C1 segment of cervical spinal cord (tissue), 14 donors: ENCODE results near the gene ILK.

ENCODE experiments used
- DNase-seq, 14 donors: peaks; one replicate each; lab custom pipeline; 2025; lab: John Stamatoyannopoulos, UW

Gene ILK

DNA sequence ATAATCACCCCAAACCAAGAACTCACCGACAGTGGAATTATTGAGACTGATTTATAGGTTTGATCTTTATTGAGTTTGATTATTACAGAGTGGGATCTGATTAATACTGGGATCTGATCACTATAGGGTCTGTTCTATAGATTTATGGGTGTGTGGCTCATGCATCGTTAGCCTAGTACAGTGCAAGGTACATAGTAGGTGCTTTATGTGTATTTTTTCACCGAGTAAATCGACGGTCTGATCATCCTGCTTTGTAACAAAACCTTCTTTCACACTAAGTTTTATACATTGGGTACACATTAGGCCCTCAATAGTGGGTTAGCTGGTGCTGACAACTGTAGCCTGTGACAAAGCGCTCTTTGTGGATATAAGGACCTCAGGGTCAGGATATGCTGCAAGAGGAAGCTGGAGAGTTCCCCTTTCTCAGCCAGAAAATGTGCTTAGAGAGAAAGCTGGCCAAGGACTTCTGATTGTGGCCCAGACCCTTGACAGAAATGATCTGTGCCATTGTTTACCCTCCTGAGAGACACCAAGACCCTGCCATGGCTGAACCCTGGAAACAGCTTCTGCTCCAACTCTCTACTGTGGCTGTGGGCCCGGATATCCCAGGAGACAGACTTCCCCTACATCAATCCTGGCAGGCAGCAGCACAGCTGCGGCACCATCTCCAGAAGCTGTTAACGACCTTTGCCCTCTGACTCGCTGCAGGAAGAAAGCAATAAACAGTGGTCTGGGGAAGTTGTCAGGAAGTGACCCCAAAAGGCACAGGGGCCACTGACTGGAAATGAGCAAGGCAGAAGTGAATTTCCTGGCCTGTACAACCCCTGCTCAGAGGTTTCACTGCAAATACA, 31.7 kb downstream of the ILK start:
- DNase-seq, result peak in 13 of 14 donors; percentile 16 to 82 (median 45)

DNA sequence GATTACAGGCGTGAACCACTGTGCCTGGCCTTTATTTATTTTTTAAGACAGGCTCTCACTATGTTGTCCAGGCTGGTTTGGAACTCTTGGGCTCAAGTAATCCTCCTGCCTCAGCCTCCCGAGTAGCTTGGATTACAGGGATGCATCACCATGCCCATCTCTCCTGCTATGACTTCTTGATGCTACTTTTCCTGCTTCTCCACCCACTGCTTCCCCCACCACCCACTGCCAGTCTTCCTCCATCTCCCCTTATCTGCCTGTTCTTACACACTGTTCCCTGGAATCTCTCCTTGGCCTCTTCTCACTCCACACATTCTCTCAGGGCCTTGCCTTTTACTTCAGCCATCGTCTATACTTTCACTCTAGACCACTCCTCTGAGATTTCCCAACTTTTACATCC, 32.9 kb downstream of the ILK start:
- no peak for DNase-seq

DNA sequence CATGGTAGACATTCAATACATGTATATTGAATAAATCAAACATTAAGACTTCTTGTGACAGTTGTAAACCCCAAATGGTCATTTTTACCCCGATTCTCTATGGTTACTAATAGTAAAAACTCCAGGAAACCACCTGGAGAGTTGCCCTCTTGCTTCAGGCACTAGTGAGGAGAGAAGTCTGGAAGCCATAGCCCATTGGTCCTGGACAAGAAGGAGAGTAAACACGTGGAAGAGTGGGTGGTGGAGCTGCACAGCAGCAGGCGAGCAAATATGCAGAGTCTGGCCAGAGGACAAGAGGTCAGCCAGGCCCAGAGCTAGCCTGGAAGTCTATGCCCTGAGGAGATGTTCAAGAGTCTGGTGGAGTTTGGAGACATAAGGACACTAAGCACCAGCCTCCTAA, 34.3 kb downstream of the ILK start:
- peak in 3 of 14 donors; percentile 6 to 14 (median 9) for DNase-seq

DNA sequence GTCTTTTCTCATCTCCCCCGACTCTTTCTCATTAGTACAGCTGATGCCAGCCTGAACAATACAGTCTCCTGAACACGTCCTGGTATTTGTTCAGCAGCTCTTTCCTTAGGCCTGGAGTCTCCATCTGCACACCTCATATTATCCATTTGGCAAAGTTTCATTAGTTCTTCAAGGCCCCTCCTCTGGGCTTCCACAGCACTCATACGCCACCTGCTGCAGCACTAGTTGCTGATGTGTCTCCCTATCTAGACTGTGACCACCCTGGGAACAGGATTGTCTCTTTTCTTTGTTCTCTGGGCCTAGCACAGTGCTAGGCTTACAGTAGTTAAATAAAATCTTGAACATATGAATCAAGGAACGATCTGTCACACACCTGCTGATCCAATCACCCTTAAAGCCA, 34.9 kb downstream of the ILK start:
- no peak for DNase-seq

DNA sequence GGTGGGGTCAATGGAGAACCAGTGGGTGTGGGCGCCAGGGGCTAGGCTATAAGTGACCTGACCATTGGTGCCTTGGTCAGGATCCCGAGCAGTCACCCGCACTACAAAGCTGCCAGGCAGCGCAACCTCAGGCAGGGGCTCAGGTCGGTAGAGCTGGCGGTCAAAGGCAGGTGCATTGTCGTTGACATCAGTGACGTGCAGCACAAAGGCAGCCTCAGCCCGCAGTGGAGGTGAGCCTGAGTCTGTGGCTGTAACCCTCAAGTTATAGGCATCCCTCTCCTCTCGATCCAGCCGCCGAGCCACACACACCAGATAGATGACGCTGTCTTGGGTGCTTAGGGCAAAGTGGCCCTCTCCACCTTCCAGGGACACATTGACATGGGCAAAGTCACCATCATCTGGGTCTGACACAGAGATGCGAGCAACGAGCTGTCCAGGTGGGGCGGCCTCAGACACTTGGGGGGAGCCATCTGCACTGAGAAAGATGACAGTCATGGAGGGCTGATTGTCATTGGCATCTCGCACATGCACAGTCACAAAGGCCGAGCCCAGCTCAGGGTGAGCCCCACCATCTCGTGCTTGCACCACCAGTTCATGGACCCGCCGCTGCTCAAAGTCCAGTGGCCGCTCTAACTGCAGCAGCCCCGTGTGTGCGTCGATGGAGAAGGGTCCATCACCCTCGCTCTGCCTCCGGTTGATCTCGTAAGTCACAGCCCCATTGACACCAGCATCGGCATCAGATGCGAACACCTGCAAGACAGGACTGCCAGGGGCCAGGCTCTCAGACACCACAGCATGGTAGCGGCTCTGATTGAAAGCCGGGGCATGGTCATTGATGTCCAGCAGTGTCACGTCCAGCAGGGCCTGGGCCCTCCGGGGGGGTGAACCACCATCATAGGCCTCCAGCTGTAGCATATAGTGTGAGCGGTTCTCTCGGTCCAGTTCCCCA, 36.7 kb downstream of the ILK start:
- DNase-seq, result no peak

DNA sequence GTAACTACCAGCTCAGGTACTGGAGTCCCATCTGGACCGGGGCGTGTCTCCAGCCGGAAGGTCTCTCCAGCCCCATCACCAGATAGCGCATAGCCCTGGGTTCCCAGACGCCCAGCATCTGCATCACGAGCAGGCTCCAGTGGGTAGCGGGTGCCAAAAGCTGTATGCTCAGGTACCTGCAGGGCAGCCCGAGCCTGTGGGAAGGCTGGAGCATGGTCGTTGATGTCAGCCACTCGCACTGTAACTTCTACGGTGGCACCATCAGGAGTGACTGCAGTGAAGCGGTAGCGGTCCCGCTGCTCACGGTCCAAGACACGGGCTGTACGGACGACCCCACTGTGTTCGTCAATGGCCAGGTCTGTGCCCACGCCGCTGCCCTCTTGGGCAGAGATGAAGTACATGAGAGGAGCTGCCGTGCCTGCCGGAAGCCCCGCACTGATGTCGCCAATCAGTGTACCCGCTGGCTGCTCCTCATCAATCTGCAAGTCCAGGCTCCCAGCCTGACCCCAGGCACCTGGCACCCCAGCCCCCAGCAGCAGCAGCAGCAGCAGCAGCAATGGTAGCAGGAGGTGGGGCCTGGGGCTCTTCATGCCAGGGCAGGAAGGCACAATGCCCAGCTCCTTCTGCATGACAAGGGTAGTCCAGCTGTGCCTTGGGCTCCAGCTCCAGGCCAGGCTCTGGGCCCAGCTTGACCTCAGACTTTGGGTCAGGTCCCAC, 37.6 kb downstream of the ILK start:
- DNase-seq, result peak in 3 of 14 donors; percentile 13 to 27 (median 23)

DNA sequence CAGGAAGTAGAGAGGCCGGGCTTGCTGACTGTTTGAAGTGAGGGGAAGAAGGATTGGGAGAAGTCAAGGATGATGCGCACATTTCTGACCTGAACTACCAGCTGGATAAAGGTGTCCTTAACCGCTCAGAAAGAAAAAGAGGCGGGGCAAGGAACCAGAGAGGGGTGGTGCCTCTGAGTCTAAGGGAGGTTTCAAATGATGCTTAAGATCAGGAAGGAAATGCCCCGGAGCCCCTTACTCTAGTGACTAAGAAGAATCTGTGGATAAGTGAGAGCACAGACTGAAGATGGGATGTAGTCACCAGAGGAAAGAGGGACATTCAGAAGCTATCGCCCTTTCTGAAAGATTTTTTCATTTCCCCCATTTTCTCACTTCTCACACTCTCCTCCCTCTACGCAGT, 39.4 kb downstream of the ILK start:
- DNase-seq, result no peak

DNA sequence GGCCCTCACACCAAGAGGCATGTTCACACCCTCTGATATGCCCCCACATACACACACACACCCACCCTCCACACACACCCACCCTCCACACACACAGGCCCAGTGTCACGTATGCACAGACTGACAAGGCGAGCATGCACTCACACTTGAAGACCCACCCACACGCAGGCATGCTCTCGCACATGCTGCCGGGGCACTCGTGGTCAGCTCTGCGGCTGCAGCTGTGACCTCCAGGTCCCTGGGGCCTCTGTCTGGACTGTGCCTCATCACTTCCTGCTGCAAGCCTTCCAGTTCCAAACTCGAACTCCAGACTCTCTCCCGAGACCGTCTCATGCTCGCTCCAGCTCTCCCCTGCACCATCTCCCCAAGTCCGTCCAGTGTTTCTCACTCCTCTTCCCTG, 42.5 kb downstream of the ILK start:
- no peak for DNase-seq

DNA sequence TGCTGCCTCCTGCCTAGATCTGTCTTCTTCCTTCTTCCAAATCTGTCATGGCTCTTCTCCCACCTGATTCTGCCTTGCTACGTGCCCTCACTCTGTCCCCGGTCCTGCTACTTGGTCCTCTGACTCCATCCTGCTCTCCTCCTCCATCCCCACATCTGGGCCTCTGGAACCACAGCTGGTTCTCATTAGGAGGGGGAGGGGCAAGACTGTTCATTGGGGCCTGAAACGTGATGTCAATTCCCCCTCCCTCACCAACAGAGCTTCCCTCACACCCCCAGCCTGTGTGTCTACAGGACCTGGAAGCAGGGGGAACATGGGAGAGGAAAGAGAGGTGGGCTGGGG, 43.0 kb downstream of the ILK start:
- no peak for DNase-seq

DNA sequence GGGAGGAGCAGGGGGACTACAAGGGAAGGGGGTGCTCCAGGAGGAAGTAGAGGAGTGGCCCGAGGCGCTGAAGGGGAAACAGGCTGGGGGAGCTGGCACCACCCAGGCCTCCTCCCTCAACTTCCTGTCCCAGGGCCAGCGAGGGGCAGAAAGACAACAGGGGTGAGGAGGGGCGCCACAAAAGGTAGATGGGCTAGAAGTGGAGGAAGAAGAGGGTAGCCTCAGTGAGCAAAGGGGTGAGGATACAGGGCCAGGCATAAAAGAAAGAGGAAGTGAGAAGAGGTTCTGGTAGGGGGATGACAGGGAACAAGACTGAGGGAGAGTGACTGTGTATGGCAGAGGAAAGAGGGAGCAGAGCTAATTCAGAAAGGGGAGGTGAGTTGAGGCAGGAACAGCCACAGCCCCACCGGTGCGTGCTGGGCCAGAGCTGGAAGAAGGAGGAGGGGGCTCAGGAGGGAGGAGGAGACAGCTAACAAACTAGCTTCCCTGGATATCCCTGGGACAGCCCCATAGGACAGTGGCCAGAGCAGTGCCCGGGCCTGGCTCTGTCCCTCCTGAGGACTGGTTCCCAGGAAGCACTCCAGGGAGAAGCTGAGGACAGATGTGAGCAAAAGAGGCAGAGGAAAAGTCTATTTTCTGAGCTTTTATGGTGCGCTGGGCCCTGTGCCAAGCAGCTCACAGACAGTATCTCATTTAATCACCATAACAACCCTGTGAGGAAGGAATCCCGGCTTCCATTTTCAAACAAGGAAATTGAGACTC, 43.5 kb downstream of the ILK start:
- peak in 2 of 14 donors; percentile 14 to 39 for DNase-seq

DNA sequence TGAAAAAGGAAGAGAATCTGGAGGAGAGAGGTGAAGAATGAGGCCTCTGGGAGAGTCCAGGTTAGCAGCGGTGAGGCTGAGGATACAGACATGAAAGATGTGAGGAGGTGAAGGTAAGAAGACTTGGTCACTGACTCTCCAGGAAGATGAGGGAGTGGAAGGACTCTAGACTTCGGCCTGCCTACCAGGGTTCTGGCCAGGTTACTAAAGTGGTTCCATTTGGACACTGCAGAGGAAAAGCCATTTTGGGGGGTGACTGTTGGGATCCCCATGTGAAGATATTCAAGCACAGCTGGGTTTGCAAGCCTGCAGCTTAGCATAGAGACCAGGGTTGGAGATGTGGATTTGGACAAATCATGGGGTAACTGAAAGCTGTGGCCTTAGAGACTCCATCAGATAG, 44.3 kb downstream of the ILK start:
- no peak for DNase-seq

DNA sequence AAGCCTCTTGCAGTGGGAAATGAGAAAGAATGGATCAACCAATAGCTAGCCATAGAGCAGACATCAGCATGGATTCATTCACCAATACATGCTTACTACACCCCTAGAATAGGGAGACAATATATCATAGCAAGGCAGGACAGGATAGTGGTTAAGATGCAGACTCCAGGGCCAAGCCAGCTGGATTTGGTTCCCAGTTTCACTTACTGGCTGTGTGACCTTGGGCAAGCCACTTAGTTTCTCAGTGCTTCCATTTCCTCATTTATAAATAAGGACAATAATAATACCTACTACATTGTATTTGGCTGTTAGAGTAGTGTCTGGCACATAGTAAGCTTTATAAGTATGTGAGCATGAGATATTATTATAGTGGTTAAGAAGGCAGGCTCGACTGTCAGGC, 44.9 kb downstream of the ILK start:
- no peak for DNase-seq

DNA sequence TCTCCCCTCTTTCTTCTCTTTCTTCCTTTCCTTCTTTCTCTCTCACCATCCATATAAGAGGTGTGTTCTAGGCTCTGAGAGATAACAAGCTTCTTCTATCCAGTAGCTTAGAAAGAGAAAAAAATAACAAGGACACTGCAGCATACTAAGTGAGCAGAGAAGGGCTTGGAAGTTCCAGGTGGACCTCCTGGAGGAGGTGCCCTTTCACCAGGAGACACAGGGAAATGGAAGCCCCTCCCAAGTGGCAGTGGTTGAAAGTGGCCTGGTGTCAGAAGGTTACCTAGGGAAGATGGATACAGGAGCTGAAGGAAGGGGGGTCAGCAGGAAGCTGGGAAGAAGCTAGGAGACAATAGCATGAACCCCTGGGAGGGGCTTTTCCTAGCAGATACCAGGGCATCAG, 46.5 kb downstream of the ILK start:
- no peak for DNase-seq

DNA sequence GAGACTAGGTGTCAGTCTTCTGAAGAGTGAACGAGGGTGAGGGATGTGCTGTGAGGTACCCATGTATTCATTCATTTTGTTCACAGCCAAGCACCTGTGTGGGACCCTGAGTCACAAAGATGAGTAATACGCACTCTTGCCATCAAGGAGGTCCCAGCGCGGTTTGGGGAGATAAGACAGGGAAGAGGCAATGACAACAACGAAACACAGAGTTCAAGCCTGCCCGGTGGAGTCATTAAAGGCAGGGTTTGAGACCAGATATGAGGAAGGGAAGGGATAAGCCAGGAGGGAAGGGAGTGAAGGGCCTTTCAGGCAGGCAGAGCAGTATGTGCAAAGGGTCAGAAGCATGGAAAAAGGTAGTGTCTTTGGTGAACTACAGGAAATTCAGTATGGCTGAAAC, 47.4 kb downstream of the ILK start:
- DNase-seq, result no peak

DNA sequence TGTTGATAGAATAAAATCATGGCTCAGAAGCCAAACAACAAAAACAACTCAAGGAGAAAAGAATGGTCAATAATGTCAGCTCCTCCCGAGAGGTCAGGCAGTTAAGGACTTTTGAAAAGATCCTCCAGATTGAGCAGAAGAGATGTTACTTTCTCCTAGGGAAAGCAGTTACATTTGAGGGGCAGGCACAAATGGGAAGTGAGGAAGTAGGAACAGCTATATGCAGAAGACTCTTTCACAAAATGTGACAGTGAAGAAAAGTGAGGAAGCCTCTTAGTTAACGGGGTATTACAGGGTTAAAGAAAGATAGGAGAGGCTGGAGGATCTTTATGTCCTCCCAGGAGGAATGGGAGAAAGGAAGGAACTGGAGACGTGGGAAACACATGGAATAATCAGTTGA, 48.6 kb downstream of the ILK start:
- no peak for DNase-seq

DNA sequence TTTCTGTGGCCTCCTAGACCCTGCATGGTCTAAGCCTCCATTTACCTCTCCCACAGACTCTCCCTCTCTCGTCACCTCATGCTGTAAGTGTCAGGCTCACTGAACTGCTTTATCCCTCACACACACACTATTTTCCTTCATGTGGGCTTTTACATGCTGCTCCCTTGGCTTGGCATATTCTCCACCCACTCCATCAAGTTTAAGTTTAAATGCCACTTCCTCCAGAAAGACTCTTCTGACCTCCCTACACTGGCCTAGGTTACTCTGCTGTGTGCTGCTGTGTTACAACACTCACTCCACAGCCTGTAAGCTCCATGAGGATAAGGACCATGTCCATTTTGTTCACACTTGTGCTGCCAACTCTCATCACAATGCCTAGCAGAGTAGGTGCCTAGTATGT, 49.5 kb downstream of the ILK start:
- no peak for DNase-seq

DNA sequence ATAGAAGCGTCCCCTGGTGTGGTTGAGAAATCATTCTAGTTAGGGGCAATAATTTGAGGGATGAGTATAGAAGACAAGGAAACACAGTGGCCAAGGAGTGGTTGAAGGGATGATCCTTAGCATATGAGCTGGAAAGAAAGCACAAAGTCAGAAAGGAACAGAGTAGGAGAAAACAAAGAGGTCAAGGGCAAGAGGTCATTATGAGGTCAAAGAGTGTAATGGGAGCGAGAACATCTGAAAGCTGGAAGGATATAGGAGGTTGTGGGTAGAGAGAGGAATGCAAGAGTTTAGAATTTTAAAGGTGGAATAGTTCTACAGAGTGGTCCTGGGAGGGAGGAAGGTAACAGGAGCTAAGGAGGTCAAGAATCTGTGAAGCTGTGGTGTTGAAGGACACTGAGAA, 50.1 kb downstream of the ILK start:
- DNase-seq, result no peak

DNA sequence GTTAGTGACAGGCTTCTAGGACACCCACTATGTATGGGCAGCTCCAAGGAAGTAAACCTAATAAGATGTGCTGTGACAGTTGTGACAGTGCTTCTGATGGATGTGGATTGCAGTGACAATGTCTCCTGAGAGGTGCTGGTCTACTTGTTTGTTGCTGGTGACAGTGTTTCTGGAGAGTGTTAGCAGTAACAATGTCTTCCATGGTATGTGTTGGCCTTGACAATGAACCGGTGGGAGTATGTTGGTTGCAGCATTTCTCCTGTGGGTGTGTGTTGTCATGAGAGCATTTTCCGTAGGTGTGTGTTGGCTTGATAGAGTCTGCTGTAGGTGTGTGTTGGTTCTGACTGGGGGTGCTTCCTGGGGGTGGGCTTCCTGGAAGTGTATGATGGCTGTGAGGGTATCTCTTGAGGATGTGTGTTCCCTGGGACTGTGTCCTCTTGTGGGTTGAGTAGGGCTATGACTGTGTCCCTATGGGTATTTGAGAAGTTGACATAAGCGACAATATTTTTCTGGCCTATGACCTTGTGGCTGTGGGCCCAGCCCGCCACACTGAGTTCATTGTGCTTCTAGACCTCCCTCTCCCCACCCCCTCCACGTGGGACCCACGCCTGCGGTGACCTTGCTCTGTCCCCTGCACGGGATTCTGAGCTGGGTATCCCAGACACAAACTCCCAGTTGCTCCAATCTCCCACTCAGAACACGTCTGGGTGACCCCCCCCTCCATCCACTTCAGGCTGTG, 50.9 kb downstream of the ILK start:
- peak in 6 of 14 donors; percentile 11 to 65 (median 30) for DNase-seq

DNA sequence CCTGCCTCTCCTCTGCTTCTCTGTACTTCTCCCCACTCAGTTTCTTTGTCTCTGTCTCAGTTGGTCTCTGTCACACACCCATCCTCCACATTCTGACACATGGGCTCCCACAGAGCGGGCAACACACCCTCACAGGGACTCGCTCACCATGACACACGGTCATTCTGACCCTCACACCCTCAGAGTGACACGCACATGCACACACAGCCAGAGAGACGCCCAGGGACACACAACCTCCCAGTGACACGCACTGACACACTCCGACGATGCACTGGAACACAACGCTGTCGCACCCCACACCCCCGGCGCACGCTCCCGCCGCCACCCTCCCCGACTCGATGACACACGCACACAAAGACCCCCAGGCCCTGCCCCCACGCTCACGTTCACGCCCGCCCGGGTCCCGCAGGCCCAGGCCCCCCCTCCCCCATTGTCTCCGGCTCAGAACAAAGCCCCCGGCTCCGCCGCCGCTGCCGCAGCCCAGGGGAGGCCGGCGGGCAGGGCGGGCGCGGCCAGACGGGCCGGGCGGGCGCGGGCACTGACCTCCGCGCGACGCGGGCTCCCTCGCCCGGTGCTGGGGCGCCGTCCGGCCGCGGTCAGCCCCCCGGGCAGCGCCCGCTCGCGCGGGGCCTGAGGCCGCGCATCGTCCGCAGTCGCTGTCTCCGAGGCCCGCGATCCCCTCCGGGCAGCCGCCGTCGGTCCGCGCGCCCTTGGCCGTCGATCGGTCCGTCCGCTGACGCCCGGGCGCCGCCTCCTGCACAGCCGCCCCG, 51.6 kb downstream of the ILK start:
- peak in 4 of 14 donors; percentile 18 to 65 (median 32) for DNase-seq
